ENCODE results near the gene BLVRA. TPM values are rescaled to one million over a fixed set of nuclear protein-coding genes. Genes with fewer than 3 reads are reported as not detected.
A peak's percentile ranks its signal among the peaks of the same experiment; 100 is the strongest.
"Not testable (repeated sequence)": the region's sequence is repeated elsewhere in the genome, so short reads cannot be mapped to it uniquely, and the experiment has no call there.

The BLVRA gene
- total RNA-seq, 1 experiment from 2014 or later = 41.2 TPM

DNA sequence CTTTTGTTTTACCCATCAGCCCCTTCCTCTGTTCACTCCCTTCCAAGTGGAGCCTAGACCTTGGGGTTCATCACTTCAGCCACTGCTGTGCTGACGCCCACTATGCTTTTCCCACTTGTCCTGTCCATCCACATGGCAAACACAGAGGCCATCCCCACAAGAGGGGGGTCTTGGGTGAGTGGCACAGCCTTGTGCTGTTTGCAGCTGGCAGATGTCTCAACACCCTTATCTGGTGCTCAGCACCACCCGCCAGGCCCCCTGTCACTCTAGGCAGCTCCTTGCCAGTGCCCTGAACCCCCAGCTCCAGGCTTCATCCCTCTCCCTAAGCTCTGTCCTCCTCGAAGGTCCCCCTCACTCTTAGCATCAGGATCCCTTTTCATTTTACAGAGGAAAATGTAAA is 13.1 kb downstream of the BLVRA start:
- Mint-ChIP-seq H3K9me3 (ENCODE audit: unreplicated experiment) (no peaks in the 10 kb centered on the region), H3K36me3 (ENCODE audit: insufficient read depth, unreplicated experiment) (peaks cover 10% of the 10 kb centered on the region), H3K4me1 (ENCODE audit: insufficient read depth, unreplicated experiment) (peaks cover 5% of the 10 kb centered on the region), H3K4me3 (ENCODE audit: unreplicated experiment) (no peak overlapping the region), H3K27me3 (ENCODE audit: insufficient read depth, unreplicated experiment) (no peaks in the 10 kb centered on the region), H3K27ac (ENCODE audit: low read depth, unreplicated experiment) (peak overlapping the region; percentile 39)
- CTCF ChIA-PET = interaction anchor here (0.9 kb wide), 1 partner anchor 42 kb away, joined by 3 read pairs; no protein-coding TSS in a partner anchor
- POLR2A ChIA-PET = no interaction called here
- TF ChIP-seq, protein P1, sequence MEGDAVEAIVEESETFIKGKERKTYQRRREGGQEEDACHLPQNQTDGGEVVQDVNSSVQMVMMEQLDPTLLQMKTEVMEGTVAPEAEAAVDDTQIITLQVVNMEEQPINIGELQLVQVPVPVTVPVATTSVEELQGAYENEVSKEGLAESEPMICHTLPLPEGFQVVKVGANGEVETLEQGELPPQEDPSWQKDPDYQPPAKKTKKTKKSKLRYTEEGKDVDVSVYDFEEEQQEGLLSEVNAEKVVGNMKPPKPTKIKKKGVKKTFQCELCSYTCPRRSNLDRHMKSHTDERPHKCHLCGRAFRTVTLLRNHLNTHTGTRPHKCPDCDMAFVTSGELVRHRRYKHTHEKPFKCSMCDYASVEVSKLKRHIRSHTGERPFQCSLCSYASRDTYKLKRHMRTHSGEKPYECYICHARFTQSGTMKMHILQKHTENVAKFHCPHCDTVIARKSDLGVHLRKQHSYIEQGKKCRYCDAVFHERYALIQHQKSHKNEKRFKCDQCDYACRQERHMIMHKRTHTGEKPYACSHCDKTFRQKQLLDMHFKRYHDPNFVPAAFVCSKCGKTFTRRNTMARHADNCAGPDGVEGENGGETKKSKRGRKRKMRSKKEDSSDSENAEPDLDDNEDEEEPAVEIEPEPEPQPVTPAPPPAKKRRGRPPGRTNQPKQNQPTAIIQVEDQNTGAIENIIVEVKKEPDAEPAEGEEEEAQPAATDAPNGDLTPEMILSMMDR (IDR thresholded peaks at IDR 0.05; ENCODE audit: unreplicated experiment) = no peak
- DNase-seq (ENCODE audit: unreplicated experiment) = no peak
- intact Hi-C loops (cut with micrococcal nuclease) = no loop called here
- BruUV-seq (replicated peaks) = no TSS peak

DNA sequence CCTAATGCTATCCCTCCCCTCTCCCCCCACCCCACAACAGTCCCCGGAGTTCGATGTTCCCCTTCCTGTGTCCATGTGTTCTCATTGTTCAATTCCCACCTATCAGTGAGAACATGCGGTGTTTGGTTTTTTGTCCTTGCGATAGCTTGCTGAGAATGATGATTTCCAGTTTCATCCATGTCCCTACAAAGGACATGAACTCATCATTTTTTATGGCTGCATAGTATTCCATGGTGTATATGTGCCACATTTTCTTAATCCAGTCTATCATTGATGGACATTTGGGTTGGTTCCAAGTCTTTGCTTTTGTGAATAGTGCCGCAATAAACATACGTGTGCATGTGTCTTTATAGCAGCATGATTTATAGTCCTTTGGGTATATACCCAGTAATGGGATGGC is 14.8 kb downstream of the BLVRA start:
- DNase-seq (ENCODE audit: unreplicated experiment); H3K4me1 Mint-ChIP-seq (ENCODE audit: insufficient read depth, unreplicated experiment); CTCF ChIA-PET; BruUV-seq (replicated peaks); H3K27ac Mint-ChIP-seq (ENCODE audit: low read depth, unreplicated experiment); POLR2A ChIA-PET; H3K4me3 Mint-ChIP-seq (ENCODE audit: unreplicated experiment); intact Hi-C loops (cut with micrococcal nuclease); H3K27me3 Mint-ChIP-seq (ENCODE audit: insufficient read depth, unreplicated experiment); H3K9me3 Mint-ChIP-seq (ENCODE audit: unreplicated experiment): not testable (repeated sequence)
- H3K36me3 Mint-ChIP-seq (ENCODE audit: insufficient read depth, unreplicated experiment) = peaks cover 10% of the 10 kb centered on the region

DNA sequence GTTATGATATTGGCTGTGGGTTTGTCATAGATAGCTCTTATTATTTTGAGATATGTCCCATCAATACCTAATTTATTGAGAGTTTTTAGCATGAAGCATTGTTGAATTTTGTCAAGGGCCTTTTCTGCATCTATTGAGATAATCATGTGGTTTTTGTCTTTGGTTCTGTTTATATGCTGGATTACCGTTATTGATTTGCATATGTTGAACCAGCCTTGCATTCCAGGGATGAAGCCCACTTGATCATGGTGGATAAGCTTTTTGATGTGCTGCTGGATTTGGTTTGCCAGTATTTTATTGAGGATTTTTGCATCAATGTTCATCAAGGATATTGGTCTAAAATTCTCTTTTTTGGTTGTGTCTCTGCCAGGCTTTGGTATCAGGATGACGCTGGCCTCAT is 16.8 kb downstream of the BLVRA start:
- H3K27me3 Mint-ChIP-seq (ENCODE audit: insufficient read depth, unreplicated experiment); DNase-seq (ENCODE audit: unreplicated experiment); CTCF ChIA-PET; H3K4me3 Mint-ChIP-seq (ENCODE audit: unreplicated experiment); H3K4me1 Mint-ChIP-seq (ENCODE audit: insufficient read depth, unreplicated experiment); intact Hi-C loops (cut with micrococcal nuclease); BruUV-seq (replicated peaks); H3K9me3 Mint-ChIP-seq (ENCODE audit: unreplicated experiment); H3K27ac Mint-ChIP-seq (ENCODE audit: low read depth, unreplicated experiment): not testable (repeated sequence)
- peaks cover 18% of the 10 kb centered on the region for H3K36me3 Mint-ChIP-seq (ENCODE audit: insufficient read depth, unreplicated experiment)
- POLR2A ChIA-PET = interaction anchor here (2.0 kb wide), 1 partner anchor 11 kb away, joined by 9 read pairs; no protein-coding TSS in a partner anchor

DNA sequence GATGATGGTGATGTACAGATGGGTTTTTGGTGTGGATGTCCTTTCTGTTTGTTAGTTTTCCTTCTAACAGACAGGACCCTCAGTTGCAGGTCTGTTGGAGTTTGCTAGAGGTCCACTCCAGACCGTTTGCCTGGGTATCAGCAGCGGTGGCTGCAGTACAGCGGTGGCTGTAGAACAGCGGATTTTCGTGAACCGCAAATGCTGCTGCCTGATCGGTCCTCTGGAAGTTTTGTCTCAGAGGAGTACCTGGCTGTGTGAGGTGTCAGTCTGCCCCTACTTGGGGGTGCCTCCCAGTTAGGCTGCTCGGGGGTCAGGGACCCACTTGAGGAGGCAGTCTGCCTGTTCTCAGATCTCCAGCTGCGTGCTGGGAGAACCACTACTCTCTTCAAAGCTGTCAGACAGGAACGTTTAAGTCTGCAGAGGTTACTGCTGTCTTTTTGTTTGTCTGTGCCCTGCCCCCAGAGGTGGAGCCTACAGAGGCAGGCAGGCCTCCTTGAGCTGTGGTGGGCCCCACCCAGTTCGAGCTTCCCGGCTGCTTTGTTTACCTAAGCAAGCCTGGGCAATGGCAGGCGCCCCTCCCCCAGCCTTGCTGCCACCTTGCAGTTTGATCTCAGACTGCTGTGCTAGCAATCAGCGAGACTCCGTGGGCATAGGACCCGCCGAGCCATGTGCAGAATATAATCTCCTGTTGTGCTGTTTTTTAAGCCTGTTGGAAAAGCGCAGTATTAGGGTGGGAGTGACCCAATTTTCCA is 20.0 kb downstream of the BLVRA start:
- H3K27me3 Mint-ChIP-seq (ENCODE audit: insufficient read depth, unreplicated experiment); DNase-seq (ENCODE audit: unreplicated experiment); BruUV-seq (replicated peaks); H3K9me3 Mint-ChIP-seq (ENCODE audit: unreplicated experiment); intact Hi-C loops (cut with micrococcal nuclease): not testable (repeated sequence)
- Mint-ChIP-seq H3K4me1 (ENCODE audit: insufficient read depth, unreplicated experiment) (peaks cover 18% of the 10 kb centered on the region), H3K4me3 (ENCODE audit: unreplicated experiment) (peak overlapping the region; percentile 72), H3K27ac (ENCODE audit: low read depth, unreplicated experiment) (peak overlapping the region; percentile 90), H3K36me3 (ENCODE audit: insufficient read depth, unreplicated experiment) (peaks cover 12% of the 10 kb centered on the region)
- CTCF ChIA-PET = interaction anchor here (0.7 to 1.7 kb wide), 3 partner anchors 14 to 196 kb away, joined by 3 to 7 read pairs (median 4); partner anchors contain the start of gene STK17A
- POLR2A ChIA-PET = interaction anchor here (0.6 to 3.5 kb wide), 16 partner anchors 9 to 196 kb away, joined by 3 to 132 read pairs (median 4); partner anchors contain the start of genes BLVRA, COA1 and STK17A

DNA sequence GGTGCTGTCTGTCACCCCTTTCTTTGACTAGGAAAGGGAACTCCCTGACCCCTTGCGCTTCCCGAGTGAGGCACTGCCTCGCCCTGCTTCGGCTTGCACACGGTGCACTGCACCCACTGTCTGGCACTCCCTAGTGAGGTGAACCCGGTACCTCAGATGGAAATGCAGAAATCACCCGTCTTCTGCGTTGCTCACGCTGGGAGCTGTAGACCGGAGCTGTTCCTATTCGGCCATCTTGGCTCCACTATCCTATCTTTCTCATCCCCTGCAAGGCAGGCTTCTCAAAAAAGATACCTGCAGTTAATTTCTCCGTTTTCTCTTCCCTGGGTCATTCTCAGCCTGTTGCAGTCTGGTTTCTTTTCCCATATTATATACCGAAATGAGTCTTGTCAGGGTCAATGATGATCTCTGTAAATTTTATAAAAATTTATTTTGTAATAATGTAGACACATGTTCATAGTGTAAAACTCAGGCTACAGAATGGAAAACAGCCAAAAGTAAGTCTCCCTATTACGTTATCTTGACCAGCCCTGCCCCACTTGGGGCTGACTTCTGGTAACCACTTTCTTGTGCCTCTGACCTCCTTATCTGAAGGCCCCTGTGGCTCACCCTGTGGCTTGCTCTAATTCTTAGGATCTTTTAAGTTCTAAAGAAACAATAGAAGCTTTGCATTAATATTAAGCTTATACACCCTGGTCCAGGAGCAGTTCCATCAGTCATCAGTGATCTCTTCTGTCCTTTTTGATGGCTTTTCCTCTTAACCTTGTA is 20.7 kb downstream of the BLVRA start:
- TSS peak; percentile 59 for BruUV-seq (replicated peaks)
- intact Hi-C loops (cut with micrococcal nuclease) = no loop called here
- ChIA-PET POLR2A (interaction anchor here (0.7 to 3.5 kb wide), 16 partner anchors 8 to 571 kb away, joined by 3 to 132 read pairs (median 4); partner anchors contain the start of genes BLVRA, COA1 and STK17A), CTCF (interaction anchor here (0.6 to 1.7 kb wide), 4 partner anchors 15 to 49 kb away, joined by 3 to 7 read pairs (median 3); no protein-coding TSS in a partner anchor)
- Mint-ChIP-seq H3K9me3 (ENCODE audit: unreplicated experiment) (no peaks in the 10 kb centered on the region), H3K27ac (ENCODE audit: low read depth, unreplicated experiment) (peak overlapping the region; percentile 90), H3K27me3 (ENCODE audit: insufficient read depth, unreplicated experiment) (no peaks in the 10 kb centered on the region), H3K4me1 (ENCODE audit: insufficient read depth, unreplicated experiment) (peaks cover 18% of the 10 kb centered on the region), H3K36me3 (ENCODE audit: insufficient read depth, unreplicated experiment) (peaks cover 17% of the 10 kb centered on the region), H3K4me3 (ENCODE audit: unreplicated experiment) (peak overlapping the region; percentile 72)
- DNase-seq (ENCODE audit: unreplicated experiment) = peak; percentile 56
- TF ChIP-seq, protein P1 (IDR thresholded peaks at IDR 0.05; ENCODE audit: unreplicated experiment) = no peak
